ENCODE results near the gene FLNB. TPM values are rescaled to one million over a fixed set of nuclear protein-coding genes. Genes with fewer than 3 reads are reported as not detected.
A peak's percentile ranks its signal among the peaks of the same experiment; 100 is the strongest.

The FLNB gene
- total and polyA plus RNA-seq, 2 of the 13 experiments (the other 11 are each of a cell fraction or from before 2014, with no cell fraction given): 106 to 130 TPM

DNA sequence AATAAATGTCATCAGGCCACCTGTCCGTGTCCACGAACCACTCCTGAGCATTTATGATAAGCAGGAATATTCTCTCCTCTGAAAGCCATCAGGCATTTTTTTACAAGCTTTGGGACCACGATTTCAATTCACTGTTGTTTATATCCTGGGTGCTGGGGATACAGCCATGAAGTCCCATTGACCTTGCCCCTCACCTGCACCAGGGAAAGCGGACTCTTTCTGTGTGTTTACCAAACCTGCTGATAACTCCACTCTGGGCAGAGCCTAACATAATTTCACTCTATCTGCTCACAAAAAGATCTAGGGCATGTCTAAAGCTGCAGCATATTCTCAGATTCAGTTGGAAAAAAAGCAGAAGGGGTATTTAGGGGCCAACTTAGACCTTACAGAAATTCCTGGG, 197.8 kb downstream of the FLNB start:
- Histone ChIP-seq H3K36me3 (replicated peaks in 1 of 2; ENCODE audit: control insufficient read depth in 1 of 2, insufficient read depth in 2 of 2, low read length in 2 of 2) (no peaks in the 10 kb centered on the region), H4K20me1 (ENCODE audit: insufficient read depth, low read length) (no peaks in the 10 kb centered on the region), H3K4me3 (replicated peaks in 1 of 3; ENCODE audit: insufficient read depth in 1 of 3, low read depth in 2 of 3, low read length in 3 of 3) (no peak overlapping the region), H3K27me3 (ENCODE audit: control insufficient read depth in 1 of 2, insufficient read depth in 2 of 2, low read length in 2 of 2) (no peaks in the 10 kb centered on the region), H3K9me3 (ENCODE audit: low read length) (no peaks in the 10 kb centered on the region), H3K4me2 (ENCODE audit: low read depth, low read length) (peak overlapping the region; percentile 51), H3K9ac (ENCODE audit: insufficient read depth, low read depth, low read length) (no peak overlapping the region), H3K4me1 (ENCODE audit: insufficient read depth, low read length) (peaks cover 90% of the 10 kb centered on the region), H3K27ac (ENCODE audit: extremely low read length, insufficient read depth, low read length) (peak overlapping the region; percentile 55), H2AFZ (ENCODE audit: low read length) (no peak overlapping the region), H3K79me2 (ENCODE audit: insufficient read depth, low read length) (no peaks in the 10 kb centered on the region)
- ATAC-seq (peak; percentile 75), FAIRE-seq (peak; percentile 79), DNase-seq (ENCODE audit: low spot score) (peak; percentile 58)
- intact Hi-C loops (cut with micrococcal nuclease; ENCODE audit: unreplicated experiment) (no loop called here), in situ Hi-C loops (cut with HindIII; ENCODE audit: extremely low pct_ligation_motif_present, low pct_unique_long_range_greater_than_20kb) (no loop called here)
- BruUV-seq (replicated peaks): no TSS peak
- POLR2A ChIA-PET: interaction anchor here (1.5 kb wide), 1 partner anchor 13 kb away, joined by 3 read pairs; no protein-coding TSS in a partner anchor
- 24% methylated on average over 3 of the region's 4 CpGs for whole genome bisulfite sequencing (ENCODE audit: low lambda C conversion rate)
- CTCF ChIA-PET (ENCODE audit: low intra/inter-chr PET ratio, low total read pairs): no interaction called here
- TF ChIP-seq HMG20A (CRISPR knock-in tag; IDR thresholded peaks at IDR 0.05; ENCODE audit: borderline replicate concordance) (peak; percentile 67; the same call in 1 of the 2 replicates), HIVEP1 (CRISPR knock-in tag; IDR thresholded peaks at IDR 0.05) (no peak), GFI1 (CRISPR knock-in tag; IDR thresholded peaks at IDR 0.05; ENCODE audit: borderline replicate concordance) (no peak), ZNF652 (CRISPR knock-in tag; IDR thresholded peaks at IDR 0.05; ENCODE audit: borderline replicate concordance, low read depth) (no peak), MED1 (CRISPR knock-in tag; IDR thresholded peaks at IDR 0.05) (peak; percentile 60), FOXC1 (CRISPR knock-in tag; IDR thresholded peaks at IDR 0.05; ENCODE audit: borderline replicate concordance) (no peak), KLF12 (CRISPR knock-in tag; IDR thresholded peaks at IDR 0.05; ENCODE audit: borderline replicate concordance) (no peak), NR2F1 (CRISPR knock-in tag; IDR thresholded peaks at IDR 0.05) (peak in 1 of 2 experiments; percentile 40; a peak in 1 of 4 replicates), ZNF124 (CRISPR knock-in tag; IDR thresholded peaks at IDR 0.05) (0 out of 2 replicates have a peak, but pooled peaks have one; percentile 30), HDAC6 (IDR thresholded peaks at IDR 0.05; ENCODE audit: low read depth, low read length) (no peak), PITX1 (CRISPR knock-in tag; IDR thresholded peaks at IDR 0.05) (peak; percentile 60; the same call in 1 of the 2 replicates), HOXA3 (CRISPR knock-in tag; IDR thresholded peaks at IDR 0.05) (peak; percentile 51; the same call in 1 of the 2 replicates), SOX13 (IDR thresholded peaks at IDR 0.05) (no peak), SOX13 (CRISPR knock-in tag; conservative IDR thresholded peaks at IDR 0.05 in 1 of 2, IDR thresholded peaks at IDR 0.05 in 1 of 2) (peak in 1 of 2 experiments; percentile 46; a peak in 1 of 4 replicates), SOX5 (CRISPR knock-in tag; IDR thresholded peaks at IDR 0.05; ENCODE audit: borderline replicate concordance) (0 out of 2 replicates have a peak, but pooled peaks have one; percentile 43), FOXA1 (IDR thresholded peaks at IDR 0.05) (no peak), FOXA1 (CRISPR knock-in tag; IDR thresholded peaks at IDR 0.05) (0 out of 2 replicates have a peak, but pooled peaks have one; percentile 34), ETV5 (CRISPR knock-in tag; IDR thresholded peaks at IDR 0.05; ENCODE audit: borderline replicate concordance) (0 out of 2 replicates have a peak, but pooled peaks have one; percentile 14), ZFAT (CRISPR knock-in tag; conservative IDR thresholded peaks at IDR 0.05) (no peak), SETDB1 (CRISPR knock-in tag; IDR thresholded peaks at IDR 0.05; ENCODE audit: borderline replicate concordance) (no peak)
- TF ChIP-seq, protein P1, sequence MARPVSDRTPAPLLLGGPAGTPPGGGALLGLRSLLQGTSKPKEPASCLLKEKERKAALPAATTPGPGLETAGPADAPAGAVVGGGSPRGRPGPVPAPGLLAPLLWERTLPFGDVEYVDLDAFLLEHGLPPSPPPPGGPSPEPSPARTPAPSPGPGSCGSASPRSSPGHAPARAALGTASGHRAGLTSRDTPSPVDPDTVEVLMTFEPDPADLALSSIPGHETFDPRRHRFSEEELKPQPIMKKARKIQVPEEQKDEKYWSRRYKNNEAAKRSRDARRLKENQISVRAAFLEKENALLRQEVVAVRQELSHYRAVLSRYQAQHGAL (CRISPR knock-in tag; IDR thresholded peaks at IDR 0.05; ENCODE audit: not compliant biosample characterization): no peak
- TF ChIP-seq, protein P2, sequence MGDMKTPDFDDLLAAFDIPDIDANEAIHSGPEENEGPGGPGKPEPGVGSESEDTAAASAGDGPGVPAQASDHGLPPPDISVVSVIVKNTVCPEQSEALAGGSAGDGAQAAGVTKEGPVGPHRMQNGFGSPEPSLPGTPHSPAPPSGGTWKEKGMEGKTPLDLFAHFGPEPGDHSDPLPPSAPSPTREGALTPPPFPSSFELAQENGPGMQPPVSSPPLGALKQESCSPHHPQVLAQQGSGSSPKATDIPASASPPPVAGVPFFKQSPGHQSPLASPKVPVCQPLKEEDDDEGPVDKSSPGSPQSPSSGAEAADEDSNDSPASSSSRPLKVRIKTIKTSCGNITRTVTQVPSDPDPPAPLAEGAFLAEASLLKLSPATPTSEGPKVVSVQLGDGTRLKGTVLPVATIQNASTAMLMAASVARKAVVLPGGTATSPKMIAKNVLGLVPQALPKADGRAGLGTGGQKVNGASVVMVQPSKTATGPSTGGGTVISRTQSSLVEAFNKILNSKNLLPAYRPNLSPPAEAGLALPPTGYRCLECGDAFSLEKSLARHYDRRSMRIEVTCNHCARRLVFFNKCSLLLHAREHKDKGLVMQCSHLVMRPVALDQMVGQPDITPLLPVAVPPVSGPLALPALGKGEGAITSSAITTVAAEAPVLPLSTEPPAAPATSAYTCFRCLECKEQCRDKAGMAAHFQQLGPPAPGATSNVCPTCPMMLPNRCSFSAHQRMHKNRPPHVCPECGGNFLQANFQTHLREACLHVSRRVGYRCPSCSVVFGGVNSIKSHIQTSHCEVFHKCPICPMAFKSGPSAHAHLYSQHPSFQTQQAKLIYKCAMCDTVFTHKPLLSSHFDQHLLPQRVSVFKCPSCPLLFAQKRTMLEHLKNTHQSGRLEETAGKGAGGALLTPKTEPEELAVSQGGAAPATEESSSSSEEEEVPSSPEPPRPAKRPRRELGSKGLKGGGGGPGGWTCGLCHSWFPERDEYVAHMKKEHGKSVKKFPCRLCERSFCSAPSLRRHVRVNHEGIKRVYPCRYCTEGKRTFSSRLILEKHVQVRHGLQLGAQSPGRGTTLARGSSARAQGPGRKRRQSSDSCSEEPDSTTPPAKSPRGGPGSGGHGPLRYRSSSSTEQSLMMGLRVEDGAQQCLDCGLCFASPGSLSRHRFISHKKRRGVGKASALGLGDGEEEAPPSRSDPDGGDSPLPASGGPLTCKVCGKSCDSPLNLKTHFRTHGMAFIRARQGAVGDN (CRISPR knock-in tag; IDR thresholded peaks at IDR 0.05): peak; percentile 35; the same call in 1 of the 2 replicates
